Omental fat pad (tissue), 4 donors: ENCODE measurements around the gene VPS13C. TPM values are rescaled to one million over a fixed set of nuclear protein-coding genes. Genes with fewer than 3 reads are reported as not detected.

Experiments
- ATAC-seq: fragments of 150-250 bp; one replicate; pipeline ENCODE4 v1.9.1; 2016; ENCODE audit warnings: mild to moderate bottlenecking, moderate library complexity; ENCODE audit not compliant: low FRiP score
- DNase-seq: peaks from one replicate; pipeline ENCODE4 v3.0.0-alpha.2; 2019; ENCODE audit warnings: low spot score
- total RNA-seq, 4 donors: library from RNA; depleted of rRNA; stranded (reverse); fragments of >200 nt; gene quantifications; one replicate each; pipeline ENCODE4 v1.1.0, GENCODE V29; 2016
- TF ChIP-seq, protein P1 (sequence below), 3 donors: fragments of 450-650 bp; IDR thresholded peaks; one replicate each; pipeline ENCODE4 v1.5.1; 2016 to 2017; ENCODE audit warnings: antibody characterized with exemption in 3 of 3, mild to moderate bottlenecking in 3 of 3, moderate library complexity in 2 of 3

Gene VPS13C
- total RNA-seq, 4 donors from 2014 or later, result 61.6 to 144 (median 75.8) TPM

- TF ChIP-seq, protein P1, sequence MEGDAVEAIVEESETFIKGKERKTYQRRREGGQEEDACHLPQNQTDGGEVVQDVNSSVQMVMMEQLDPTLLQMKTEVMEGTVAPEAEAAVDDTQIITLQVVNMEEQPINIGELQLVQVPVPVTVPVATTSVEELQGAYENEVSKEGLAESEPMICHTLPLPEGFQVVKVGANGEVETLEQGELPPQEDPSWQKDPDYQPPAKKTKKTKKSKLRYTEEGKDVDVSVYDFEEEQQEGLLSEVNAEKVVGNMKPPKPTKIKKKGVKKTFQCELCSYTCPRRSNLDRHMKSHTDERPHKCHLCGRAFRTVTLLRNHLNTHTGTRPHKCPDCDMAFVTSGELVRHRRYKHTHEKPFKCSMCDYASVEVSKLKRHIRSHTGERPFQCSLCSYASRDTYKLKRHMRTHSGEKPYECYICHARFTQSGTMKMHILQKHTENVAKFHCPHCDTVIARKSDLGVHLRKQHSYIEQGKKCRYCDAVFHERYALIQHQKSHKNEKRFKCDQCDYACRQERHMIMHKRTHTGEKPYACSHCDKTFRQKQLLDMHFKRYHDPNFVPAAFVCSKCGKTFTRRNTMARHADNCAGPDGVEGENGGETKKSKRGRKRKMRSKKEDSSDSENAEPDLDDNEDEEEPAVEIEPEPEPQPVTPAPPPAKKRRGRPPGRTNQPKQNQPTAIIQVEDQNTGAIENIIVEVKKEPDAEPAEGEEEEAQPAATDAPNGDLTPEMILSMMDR (IDR thresholded peaks at IDR 0.05), result no peak
- ATAC-seq, result no peak
- no peak for DNase-seq
These were observed 236.0 kb downstream of the VPS13C start for GRCh38 chr15:61824291-61824690.

DNA sequence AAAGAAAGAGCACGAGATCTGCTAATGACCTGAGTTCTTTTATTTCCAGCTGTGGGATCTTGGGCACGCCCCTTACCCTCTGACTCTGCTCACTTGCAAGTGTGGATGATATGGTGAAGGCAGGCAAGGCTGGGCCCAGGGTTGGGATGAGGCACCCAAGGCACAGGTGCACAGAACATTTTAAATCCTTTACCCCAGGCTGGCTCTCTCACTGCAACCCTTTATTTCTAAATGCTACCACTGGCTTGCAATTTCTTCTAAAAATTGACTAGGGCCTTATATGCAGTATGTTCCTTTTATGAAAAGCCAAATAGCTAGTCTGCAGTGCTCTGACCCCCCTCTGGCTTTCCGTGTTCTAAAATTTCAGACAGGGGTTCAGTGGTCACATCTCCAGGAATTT lies 237.7 kb downstream of the VPS13C start:
- DNase-seq, result no peak
- TF ChIP-seq, protein P1 (IDR thresholded peaks at IDR 0.05), result no peak
- no peak for ATAC-seq

- TF ChIP-seq, protein P1 (IDR thresholded peaks at IDR 0.05), result no peak
- DNase-seq, result no peak
- ATAC-seq, result no peak
These were observed 239.3 kb downstream of the VPS13C start for GRCh38 chr15:61820951-61821350.

- TF ChIP-seq, protein P1 (IDR thresholded peaks at IDR 0.05), result no peak
- no peak for ATAC-seq
These were observed 240.0 kb downstream of the VPS13C start for GRCh38 chr15:61820212-61820611.

DNA sequence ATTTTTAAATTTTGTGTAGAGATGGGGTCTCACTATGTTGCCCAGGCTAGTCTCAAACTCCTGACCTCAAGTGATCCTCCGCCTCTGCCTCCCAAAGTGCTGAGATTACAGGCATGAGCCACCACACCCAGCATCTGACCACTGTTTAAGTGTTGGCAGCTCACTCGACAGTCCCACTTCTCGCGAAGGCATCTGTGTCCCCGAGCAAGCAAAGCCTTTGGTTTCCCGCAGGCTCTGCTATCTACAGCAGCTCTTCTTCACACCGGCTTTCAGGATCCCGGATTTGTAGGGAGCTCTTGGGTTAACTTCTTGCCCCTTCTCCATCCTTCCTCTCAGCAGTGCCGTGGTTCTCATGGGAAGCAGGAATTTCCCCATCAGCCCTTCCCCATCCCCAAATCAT lies 240.9 kb downstream of the VPS13C start:
- TF ChIP-seq, protein P1 (IDR thresholded peaks at IDR 0.05), result no peak
- no peak for ATAC-seq

More at GRCh38 chr15:61820212-61820611, 240.0 kb downstream of the VPS13C start:
- DNase-seq, result no peak

GRCh38 chr15:61818801-61819200 lies 241.4 kb downstream of the VPS13C start:
- TF ChIP-seq, protein P1 (IDR thresholded peaks at IDR 0.05), result no peak
- DNase-seq (no peak), ATAC-seq (no peak)

More for the DNA sequence above, 240.9 kb downstream of the VPS13C start:
- no peak for DNase-seq

- TF ChIP-seq, protein P1 (IDR thresholded peaks at IDR 0.05), result no peak
- DNase-seq (no peak), ATAC-seq (no peak)
These were observed 243.4 kb downstream of the VPS13C start for GRCh38 chr15:61816856-61817255.
